Stimulated activated CD8-positive, alpha-beta memory T cell treated with anti-CD3 and anti-CD28 coated beads, Interleukin-7, amount 100 ng/mL, for 24 hours (primary cell): ENCODE results near the gene RIC8B.
"Not testable (repeated sequence)": the region's sequence is repeated elsewhere in the genome, so short reads cannot be mapped to it uniquely, and the experiment has no call there.

ENCODE experiments used
- DNase-seq: peaks from one replicate; pipeline ENCODE4 v3.0.0-alpha.2; 2020; ENCODE audit warnings: low read depth

Gene RIC8B

DNA sequence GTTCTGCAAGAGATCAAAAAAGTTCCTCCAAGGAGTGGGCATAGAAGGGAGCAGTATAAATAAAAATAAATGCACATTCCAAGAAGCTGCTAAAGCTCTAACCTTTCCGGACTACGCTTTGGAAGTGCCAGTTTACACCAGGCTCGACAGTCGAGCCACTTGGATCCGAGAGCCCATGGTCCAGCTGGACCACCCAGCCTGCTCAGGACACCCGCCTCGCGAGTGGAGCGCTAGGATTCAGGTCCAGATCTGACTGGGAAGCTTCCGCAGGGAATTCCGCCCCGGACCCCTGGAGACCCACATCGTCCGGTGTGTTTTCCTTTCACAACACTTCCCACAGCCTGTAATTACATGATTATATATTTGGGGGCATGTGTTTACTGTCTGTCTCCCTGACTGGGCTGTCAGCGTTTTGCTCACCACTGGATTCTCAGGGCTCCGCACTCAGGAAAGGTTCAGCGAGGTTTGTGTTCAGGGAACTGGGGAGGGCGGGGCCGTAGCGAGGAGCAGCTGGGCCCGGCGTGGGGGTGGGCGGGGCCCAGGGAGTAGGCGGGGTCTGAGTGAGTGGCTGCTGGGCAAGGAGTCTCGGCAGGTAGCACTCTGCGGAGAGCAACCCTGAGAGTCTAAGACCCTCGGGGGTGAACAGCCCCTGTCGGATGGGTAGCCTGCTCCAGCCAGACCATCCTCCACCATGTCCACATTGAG is 128.9 kb downstream of the RIC8B start:
- peak; percentile 60 for DNase-seq

DNA sequence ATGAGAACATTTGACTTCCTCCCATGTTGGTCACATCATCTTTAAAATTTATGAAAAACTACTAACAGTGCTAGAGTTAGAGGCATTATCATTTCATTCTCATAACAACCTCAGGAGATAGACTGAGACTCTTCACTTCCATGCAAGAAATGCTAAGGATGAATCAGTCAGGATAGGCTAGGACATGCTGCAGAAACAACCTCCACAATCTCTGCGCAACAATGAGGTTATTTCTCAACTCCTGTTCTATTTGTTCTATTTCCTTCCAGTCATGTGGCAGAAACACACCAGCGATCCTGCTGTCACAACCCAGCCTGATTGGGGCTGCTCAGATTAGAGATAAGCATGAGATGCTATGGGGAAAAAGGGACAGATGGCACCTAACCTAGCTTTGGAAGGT is 132.2 kb downstream of the RIC8B start:
- no peak for DNase-seq

DNA sequence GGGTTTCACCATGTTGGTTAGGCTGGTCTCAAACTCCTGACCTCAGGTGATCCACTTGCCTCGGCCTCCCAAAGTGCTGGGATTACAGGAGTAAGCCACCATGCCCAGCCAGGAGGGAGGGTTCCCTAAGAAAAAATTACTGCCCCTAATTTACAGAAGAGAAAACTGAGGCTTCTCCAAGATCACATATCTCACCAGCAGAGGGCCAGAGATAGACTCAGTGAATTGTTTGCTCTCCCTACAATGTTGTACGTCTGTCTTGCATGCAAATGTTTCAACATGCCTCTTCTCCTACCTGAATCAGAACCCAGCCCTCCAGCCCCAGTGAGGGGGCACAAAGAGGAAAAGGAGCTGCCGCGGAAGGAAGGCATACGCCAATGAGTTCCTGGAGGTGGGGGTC is 132.9 kb downstream of the RIC8B start:
- no peak for DNase-seq

DNA sequence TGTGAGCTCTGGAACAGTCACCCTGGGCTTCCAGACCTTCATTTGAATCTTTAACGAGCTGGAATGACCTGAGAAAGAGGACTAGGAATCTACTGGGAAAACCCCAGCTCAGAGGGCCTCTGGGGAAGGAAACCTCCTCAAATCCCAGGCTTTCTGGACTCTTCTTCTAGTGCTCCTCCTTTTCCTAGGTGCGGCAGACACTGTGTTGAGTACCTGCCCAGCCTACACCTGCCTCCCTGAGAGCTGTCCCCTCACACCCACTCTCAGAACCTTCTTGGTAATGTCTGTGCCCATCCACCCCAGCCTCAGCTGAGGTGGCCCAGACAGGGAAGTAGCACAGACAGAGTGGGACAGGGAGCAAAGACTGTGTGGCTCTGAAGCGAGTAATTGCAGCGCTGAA is 133.4 kb downstream of the RIC8B start:
- DNase-seq: no peak

DNA sequence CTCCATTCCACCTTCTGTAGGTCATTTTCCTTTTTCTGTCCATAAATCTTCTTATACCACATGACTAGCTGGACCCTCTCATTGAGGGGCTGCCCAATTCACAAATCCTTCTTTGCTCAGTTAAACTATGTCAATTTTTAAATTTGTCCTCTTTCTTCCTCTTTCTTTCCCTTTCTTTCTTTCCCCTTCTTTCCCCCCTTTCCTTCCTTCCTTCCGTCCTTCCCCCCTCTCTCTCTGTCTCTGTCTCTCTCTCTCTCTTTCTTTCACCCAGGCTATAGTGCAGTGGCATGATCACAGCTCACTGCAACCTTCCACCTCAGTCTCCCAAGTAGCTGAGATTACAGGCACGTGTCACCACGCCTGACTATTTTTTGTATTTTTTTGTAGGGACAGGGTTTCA is 134.1 kb downstream of the RIC8B start:
- no peak for DNase-seq

DNA sequence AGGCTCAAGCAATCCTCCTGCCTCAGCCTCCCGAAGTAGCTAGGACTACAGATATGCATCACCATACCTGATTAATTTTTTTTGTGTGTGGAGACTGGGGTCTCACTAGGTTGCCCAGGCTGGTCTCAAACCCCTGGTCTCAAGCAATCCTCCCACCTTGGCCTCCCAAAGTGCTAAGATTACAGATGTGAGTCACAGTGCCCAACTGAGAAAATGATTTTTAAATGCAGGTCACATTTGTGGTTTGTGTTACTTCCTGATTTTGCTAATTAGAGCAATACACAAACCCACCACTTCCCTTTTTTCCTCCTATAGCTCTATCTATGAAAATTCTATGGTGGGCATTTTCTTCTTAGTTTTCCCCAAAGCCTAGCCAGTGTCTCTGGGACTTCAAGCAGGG is 135.7 kb downstream of the RIC8B start:
- no peak for DNase-seq

DNA sequence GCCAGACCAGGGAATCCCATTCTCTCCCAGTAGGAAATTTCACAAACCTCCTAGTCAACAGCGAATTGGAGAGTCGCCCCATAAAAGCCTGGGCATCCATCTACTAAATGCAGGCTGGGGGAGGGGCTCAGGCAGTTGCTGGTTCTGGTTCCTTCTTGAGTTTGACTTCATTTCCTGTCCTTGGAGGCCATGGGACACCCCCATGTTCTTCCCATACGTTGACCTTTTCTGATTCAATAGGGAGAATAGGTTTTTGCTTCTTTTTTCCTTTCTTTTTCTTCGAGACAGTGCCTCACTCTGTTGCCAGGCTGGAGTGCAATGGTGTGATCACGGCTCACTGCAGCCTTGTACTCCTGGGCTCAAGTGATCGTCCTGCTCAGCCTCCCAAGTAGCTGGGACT is 137.1 kb downstream of the RIC8B start:
- no peak for DNase-seq

DNA sequence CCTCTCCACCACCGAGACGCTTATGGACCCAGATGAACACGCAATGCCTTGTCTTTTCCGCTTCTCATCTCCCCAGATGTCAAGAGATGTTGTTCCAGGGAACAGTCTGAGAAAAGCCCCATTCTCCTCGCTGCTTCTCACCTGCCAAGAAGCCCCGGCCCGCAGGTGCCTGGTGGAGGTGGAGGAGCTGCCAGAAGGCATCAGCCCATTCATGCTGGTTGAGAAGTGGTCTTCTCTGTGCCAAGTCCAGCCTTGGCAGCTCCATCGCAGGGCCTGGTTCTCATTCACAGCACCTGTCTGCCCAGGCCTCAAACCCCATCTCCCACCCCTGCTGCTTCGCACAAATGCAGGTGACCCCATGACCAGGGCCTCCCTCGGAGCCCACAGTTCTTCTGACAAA is 139.0 kb downstream of the RIC8B start:
- DNase-seq: no peak

DNA sequence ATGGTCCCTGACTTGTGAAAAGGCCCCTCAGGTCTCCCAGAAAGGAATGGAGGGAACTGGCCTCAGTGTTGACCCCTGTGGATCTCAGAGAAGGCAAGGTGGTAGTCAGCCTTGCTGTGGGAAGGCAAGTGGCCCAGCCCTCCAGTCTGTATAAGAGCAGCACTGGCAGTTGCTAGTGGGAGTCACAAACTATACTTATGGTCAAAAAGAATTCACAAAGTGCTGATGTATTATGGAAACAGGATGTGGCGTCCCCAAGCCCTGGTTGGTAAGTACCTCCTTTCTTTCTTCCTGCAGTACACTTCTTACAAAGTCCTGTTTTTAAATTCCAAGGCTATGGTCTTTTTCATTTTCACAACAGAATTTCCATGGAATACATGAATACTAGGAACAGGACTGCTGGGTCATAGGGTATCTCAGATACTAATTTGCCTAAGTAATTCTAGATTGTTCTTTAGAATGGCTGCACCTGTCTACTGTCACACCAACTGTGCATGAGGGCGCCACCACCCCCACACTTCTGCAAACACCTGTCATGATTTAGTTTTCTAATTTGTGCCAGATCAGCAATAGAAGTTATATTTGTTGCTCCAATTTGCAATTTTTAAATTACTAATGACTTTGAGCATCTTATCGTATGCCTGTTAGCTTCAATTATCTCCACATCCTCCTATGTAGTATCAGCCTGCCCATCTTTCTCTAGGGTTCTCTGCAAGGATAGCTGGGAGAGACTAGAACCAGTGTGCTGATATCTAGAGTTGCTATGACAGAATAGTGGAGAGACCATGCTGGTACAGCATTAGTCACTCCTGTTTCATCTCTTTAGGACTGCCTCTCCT is 140.5 kb downstream of the RIC8B start:
- DNase-seq: no peak

DNA sequence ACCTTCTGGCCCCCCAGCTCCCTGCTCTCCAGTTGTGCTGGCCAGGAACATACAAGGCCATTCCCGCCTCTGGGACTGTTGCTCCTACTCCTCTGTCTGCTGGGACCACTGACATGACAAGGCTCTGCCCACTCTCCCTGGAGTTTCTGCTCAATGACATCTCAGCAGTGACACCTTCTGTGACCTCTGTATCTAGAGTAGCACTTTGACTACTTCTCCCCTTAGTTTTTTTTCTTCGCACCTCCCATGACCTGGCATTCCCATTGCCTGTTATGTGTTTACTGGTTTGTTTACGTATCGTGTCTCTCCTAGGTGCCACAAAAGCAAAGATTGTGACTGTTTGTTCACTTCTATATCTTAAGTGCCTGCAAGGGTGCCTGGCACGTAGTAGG is 141.1 kb downstream of the RIC8B start:
- DNase-seq: no peak

DNA sequence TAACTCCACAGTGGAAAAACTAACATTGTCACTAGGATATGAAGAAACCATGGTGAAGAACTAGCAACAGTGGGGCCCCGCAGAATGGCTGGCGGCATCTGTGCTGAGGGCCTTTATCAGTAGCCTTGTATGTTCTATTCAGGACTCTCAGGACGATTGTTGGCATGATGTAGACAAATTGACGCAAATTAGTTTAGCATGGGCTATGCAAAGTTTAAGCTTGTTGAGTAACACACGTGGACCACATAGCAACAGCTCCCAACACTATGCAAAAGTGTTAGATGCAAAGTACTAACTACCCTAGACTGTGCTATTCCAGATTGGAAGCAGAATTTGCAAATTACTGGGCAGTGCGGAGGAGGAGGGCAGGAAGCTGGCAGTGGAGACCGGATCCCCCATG is 143.0 kb downstream of the RIC8B start:
- no peak for DNase-seq

DNA sequence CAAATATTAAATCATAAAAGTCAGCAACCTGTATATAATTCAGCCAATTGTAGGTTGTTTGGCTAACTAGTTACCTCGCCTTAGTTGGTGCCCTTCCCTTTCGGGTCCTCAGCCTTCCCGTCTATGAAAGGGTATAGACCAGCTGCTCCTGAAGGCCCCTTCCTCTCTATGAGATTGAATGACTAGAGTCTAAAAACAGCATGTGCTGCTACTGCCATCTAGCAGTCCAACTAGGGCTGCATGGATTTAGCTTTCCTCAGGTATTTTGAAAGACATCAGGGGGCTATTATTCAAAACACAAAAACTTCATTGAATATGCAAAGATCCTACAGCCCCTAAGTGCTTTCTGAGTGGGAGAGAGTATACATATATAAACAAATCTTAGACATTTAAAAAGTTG is 144.3 kb downstream of the RIC8B start:
- DNase-seq: no peak

DNA sequence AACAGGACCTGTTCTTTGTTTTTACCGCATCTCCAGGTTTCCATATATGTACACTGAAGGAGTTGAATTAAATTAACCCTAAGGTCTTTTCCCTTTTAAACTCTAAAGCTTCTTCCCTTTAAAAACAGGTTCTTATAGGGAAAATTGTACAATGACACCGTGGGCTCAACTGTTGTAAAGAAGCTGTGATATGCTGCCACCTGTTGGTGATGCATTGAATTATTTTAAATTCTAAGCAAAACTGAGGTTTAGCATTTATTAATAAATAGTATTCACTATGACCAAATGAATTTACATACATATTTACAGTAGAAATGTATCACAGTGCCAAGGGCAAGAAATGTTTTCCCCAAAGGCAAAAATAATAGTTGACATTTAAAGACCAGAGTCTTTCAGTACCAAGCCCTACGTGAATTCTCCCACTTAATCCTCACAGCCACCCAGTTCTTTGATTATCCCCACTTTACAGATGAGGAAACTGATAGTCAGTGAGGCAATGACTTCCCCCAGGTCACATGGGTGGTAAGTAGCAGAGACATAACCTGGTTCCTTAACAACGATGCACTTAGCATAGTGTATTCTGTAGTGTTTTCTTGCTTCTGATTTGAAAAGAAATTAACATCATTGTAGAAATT is 145.5 kb downstream of the RIC8B start:
- no peak for DNase-seq

DNA sequence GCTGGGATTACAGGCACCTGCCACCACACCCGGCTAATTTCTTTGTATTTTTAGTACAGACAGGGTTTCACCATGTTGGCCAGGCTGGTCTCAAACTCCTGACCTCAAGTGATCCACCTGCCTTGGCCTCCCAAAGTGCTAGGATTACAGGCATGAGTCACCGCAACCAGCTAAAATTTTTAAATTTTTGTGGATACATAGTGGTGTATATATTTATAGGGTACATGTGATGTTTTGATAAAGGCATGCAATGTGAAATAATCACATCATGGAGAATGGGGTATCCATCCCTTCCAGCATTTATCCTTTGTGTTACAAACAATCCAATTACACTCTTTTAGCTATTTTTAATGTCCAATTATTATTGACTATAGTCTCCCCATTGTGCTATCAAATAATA is 147.5 kb downstream of the RIC8B start:
- DNase-seq: not testable (repeated sequence)

DNA sequence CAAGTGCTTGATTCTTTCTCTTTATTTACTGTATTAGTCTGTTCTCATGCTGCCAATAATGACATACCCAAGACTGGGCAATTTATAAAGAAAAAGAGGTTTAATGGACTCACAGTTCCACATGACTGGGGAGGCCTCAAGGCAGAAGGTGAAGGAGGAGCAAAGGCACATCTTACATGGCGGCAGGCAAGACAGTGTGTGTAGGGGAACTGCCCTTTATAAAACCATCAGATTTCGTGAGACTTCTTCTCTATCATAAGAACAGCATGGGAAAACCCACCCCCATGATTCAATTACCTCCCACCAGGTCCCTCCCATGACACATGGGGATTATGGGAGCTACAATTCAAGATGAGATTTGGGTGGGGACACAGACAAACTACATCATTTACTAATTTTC is 149.1 kb downstream of the RIC8B start:
- DNase-seq: not testable (repeated sequence)

DNA sequence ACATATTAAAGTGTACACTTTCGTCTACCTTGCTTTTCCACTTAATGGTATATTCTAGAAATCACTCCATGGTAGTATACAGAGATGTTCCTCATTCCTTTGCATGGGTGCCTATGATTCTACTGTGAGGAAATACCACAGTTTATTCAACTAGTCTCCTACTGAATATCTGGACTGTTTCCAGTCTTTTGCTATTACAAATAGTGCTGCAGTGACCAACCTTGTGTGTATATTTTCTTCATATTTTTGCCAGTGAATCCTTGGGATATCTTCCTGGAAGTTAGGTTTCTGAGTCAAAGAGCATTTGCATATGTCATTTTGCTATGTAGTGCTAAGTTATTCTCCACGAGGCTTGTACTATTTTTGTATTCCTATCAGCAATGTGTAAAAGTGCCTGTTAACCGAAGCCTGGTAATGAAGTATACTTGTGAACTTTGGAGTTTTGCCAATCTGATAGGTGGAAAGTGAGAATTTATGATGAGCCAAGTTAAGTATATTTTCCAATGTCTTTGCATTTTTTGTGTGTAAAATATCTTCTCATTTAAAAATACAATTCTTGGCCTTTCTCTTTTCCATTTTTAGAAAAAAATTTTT is 149.9 kb downstream of the RIC8B start:
- no peak for DNase-seq

DNA sequence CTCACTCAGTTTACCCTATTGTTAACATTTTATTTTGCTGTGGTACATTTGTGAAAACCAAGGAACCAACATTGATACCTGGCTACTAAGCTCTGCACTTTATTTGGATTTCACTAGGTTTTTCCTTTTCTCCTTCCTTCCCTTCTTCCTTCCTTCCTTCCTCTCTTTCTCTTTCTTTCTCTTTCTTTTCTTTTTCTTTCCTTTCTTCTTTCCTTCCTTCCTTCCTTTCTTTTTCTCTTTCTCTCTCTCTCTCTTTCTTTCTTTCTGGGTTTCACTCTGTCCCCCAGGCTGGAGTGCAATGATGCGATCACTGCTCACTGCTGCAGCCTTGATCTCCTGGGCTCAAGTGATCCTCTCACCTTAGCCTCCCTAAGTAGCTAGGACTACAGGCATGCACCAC is 152.2 kb downstream of the RIC8B start:
- no peak for DNase-seq

DNA sequence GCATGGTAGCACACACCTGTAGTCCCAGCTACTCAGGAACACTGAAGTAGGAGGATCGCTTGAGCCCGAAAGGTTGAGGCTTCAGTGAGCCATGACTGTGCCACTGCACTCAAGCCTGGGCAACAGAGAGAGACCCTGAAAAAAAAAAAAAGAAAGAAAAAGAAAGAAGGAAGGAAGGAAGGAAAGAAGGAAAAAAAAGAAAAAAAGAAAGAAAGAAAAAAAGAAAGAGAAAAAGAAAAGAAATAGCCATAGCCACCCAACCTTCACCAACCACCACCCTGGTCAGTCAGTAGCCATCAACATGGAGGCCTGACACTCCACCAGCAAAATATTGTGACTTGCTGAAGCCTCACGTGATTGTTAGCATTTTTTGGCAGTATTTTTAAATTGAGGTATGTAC is 159.8 kb downstream of the RIC8B start:
- no peak for DNase-seq
